ENCODE results near the gene APH1B. TPM values are rescaled to one million over a fixed set of nuclear protein-coding genes. Genes with fewer than 3 reads are reported as not detected.
A peak's percentile ranks its signal among the peaks of the same experiment; 100 is the strongest.

Gene APH1B
- total and polyA plus RNA-seq, 9 of the 15 experiments (the other 6 are each of a cell fraction or from before 2014, with no cell fraction given) = 5.1 to 9.7 (median 7.0) TPM

- TF ChIP-seq, protein P1, sequence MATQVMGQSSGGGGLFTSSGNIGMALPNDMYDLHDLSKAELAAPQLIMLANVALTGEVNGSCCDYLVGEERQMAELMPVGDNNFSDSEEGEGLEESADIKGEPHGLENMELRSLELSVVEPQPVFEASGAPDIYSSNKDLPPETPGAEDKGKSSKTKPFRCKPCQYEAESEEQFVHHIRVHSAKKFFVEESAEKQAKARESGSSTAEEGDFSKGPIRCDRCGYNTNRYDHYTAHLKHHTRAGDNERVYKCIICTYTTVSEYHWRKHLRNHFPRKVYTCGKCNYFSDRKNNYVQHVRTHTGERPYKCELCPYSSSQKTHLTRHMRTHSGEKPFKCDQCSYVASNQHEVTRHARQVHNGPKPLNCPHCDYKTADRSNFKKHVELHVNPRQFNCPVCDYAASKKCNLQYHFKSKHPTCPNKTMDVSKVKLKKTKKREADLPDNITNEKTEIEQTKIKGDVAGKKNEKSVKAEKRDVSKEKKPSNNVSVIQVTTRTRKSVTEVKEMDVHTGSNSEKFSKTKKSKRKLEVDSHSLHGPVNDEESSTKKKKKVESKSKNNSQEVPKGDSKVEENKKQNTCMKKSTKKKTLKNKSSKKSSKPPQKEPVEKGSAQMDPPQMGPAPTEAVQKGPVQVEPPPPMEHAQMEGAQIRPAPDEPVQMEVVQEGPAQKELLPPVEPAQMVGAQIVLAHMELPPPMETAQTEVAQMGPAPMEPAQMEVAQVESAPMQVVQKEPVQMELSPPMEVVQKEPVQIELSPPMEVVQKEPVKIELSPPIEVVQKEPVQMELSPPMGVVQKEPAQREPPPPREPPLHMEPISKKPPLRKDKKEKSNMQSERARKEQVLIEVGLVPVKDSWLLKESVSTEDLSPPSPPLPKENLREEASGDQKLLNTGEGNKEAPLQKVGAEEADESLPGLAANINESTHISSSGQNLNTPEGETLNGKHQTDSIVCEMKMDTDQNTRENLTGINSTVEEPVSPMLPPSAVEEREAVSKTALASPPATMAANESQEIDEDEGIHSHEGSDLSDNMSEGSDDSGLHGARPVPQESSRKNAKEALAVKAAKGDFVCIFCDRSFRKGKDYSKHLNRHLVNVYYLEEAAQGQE (IDR thresholded peaks at IDR 0.05; ENCODE audit: borderline replicate concordance) = peak; percentile 96
- TF ChIP-seq, protein P1 (CRISPR knock-in tag; IDR thresholded peaks at IDR 0.05; ENCODE audit: low read depth) = no peak
- TF ChIP-seq CREB1 (IDR thresholded peaks at IDR 0.05) (no peak), CREB1 (CRISPR knock-in tag; IDR thresholded peaks at IDR 0.05) (no peak), ESRRA (IDR thresholded peaks at IDR 0.05; ENCODE audit: borderline replicate concordance, low read depth) (no peak), HMG20B (CRISPR knock-in tag; IDR thresholded peaks at IDR 0.05) (no peak), LEF1 (IDR thresholded peaks at IDR 0.05) (peak; percentile 64; the same call in 1 of the 2 replicates), STAT5A (IDR thresholded peaks at IDR 0.05; ENCODE audit: borderline replicate concordance, low read length) (peak; percentile 25; the same call in 1 of the 2 replicates), ZNF76 (CRISPR knock-in tag; IDR thresholded peaks at IDR 0.05; ENCODE audit: borderline replicate concordance) (no peak), ARID1B (IDR thresholded peaks at IDR 0.05) (peak; percentile 84), ZBTB8A (IDR thresholded peaks at IDR 0.05; ENCODE audit: partially characterized antibody) (no peak), CBFA2T3 (IDR thresholded peaks at IDR 0.05) (peak; percentile 80), ZNF133 (CRISPR knock-in tag; IDR thresholded peaks at IDR 0.05) (no peak), ZBED1 (IDR thresholded peaks at IDR 0.05) (no peak), SMAD4 (CRISPR knock-in tag; conservative IDR thresholded peaks at IDR 0.05) (no peak), JUN (IDR thresholded peaks at IDR 0.05; ENCODE audit: borderline replicate concordance, low read depth, low read length) (no peak), JUN (CRISPR knock-in tag; IDR thresholded peaks at IDR 0.05; ENCODE audit: borderline replicate concordance) (no peak), ZNF592 (IDR thresholded peaks at IDR 0.05) (no peak), ZNF583 (CRISPR knock-in tag; IDR thresholded peaks at IDR 0.05) (no peak), ARNT (IDR thresholded peaks at IDR 0.05) (no peak)
Observed at GRCh38 chr15:63299943-63300575, 22.7 kb downstream of the APH1B start (continued).
